Dendritic cell treated with granulocyte-macrophage colony-stimulating factor and Interleukin-4, amounts not matched to agents 40 ng/mL and 50 ng/mL, for 4 days (primary cell): ENCODE results near the gene SKI.

Source experiments
- H3K27ac Mint-ChIP-seq: one replicate; pipeline ENCODE4 v1.8.0; 2022; ENCODE audit warnings: mild to moderate bottlenecking, mixed read lengths
- H3K27me3 Mint-ChIP-seq: one replicate; pipeline ENCODE4 v1.8.0; 2022; ENCODE audit warnings: mild to moderate bottlenecking, mixed read lengths
- H3K36me3 Mint-ChIP-seq: one replicate; pipeline ENCODE4 v1.8.0; 2022; ENCODE audit warnings: low read depth, mixed read lengths
- H3K4me1 Mint-ChIP-seq: one replicate; pipeline ENCODE4 v1.8.0; 2022; ENCODE audit warnings: low read depth, mixed read lengths
- H3K4me3 Mint-ChIP-seq: one replicate; pipeline ENCODE4 v1.8.0; 2022; ENCODE audit warnings: mild to moderate bottlenecking, moderate library complexity, mixed read lengths
- H3K9me3 Mint-ChIP-seq: one replicate; pipeline ENCODE4 v1.8.0; 2022; ENCODE audit warnings: mixed read lengths
- intact Hi-C: fragments of 100-400 bp; cut with micrococcal nuclease; formaldehyde crosslinking; loops from one replicate; pipeline ENCODE4 v1.15.0; 2022

SKI gene

DNA sequence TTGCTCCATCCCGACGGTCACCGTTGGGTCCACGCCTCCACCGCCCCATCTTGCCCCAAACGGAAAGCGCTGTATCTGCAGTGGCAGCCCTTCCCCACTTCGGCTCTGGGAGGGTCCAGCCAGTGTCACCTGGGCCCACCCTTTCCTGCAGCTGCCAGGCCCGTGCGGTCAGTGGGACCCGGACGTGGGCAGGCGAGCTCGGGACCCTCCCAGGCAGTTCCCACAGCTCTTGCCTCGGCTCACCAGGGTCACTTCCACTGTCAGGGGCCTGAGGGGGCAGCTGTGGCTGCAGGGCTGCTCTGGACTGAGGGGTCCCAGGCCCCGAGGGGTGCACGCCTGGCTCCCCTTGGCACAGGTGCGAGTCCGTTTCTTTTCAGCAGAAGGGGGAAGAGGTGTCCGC is 80.7 kb downstream of the SKI start:
- H3K9me3 Mint-ChIP-seq: no peaks in the 10 kb centered on the region
- no peak overlapping the region for H3K4me3 Mint-ChIP-seq
- H3K27ac Mint-ChIP-seq: no peak overlapping the region
- intact Hi-C loops: no loop called here
- peaks cover 59% of the 10 kb centered on the region for H3K4me1 Mint-ChIP-seq
- no peaks in the 10 kb centered on the region for H3K27me3 Mint-ChIP-seq
- peaks cover 72% of the 10 kb centered on the region for H3K36me3 Mint-ChIP-seq

DNA sequence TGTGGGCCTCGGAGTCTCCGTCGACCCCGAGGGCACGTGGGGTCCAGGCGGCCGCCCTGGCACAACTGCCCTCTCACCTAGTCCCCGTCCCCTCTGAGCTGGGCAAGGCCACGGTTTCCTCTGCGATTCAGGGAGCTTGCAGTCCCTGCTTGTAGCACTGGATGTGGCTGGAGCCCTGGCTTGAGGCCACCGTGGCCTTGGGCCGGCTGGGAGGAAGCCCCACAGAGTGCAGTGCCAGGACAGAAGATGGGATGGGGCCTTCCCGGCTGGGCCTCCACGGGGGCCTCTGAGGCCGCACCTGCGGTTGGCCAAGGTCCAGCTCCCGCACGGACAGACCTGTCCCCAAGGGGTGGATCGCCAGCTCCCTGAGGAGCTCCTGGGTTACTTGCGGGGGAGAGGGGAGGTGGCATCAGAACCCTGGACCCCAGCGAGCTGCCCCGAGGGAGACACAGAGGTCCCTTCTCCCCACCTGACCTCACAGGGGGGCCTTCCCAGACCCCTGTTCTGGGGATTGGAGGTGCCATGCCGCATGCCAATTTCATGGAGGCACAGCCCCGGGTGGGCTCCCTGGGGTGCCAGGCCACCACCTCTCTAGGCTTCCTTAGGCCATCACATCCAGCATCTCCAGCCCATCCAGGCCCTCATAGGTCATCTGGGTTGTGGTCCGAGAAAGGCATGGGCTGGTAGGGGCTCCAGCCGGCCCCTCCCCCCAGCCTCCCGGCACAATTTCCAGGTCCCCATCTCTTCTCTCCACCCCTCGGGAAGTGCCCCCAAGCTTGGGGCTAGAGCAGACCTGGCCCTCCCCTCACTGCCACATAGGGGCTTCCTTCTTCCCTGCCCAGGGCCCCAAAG is 82.4 kb downstream of the SKI start:
- Mint-ChIP-seq H3K9me3 (no peaks in the 10 kb centered on the region), H3K4me1 (peaks cover 49% of the 10 kb centered on the region), H3K4me3 (no peak overlapping the region), H3K36me3 (peaks cover 55% of the 10 kb centered on the region), H3K27me3 (no peaks in the 10 kb centered on the region), H3K27ac (peak overlapping the region; percentile 90)
- intact Hi-C loops: loop anchor here (5.0 kb wide), 1 partner anchor 78 kb away; no protein-coding TSS in a partner anchor

GRCh38 chr1:2311184-2312032 is 83.3 kb downstream of the SKI start:
- Mint-ChIP-seq H3K27ac (peak overlapping the region; percentile 90), H3K27me3 (no peaks in the 10 kb centered on the region), H3K36me3 (peaks cover 46% of the 10 kb centered on the region), H3K4me3 (no peak overlapping the region), H3K4me1 (peaks cover 52% of the 10 kb centered on the region), H3K9me3 (no peaks in the 10 kb centered on the region)
- intact Hi-C loops: loop anchor here (5.0 kb wide), 1 partner anchor 79 kb away; no protein-coding TSS in a partner anchor

DNA sequence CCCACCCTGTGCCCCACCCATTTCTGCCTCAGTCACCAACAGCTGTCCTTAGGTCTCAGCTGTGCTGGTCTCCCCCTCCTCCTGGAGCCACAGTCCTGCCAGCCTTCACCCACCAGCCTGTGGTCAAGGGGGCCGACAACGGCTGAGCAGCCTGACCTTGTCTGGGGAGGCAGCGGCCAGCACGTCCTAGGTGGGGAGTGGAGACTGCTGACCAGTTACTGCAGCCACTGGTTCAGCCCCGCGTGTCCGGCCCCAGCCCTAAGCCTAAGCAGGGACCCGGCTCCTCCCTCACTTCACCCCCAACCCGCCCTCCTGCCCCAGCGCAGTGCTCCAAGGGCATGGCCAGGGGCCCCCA is 84.0 kb downstream of the SKI start:
- Mint-ChIP-seq H3K27ac (peak overlapping the region; percentile 90), H3K9me3 (no peaks in the 10 kb centered on the region), H3K4me3 (no peak overlapping the region), H3K36me3 (peaks cover 39% of the 10 kb centered on the region), H3K4me1 (peaks cover 60% of the 10 kb centered on the region), H3K27me3 (peaks cover 1% of the 10 kb centered on the region)
- intact Hi-C loops: loop anchor here (5.0 kb wide), 1 partner anchor 80 kb away; no protein-coding TSS in a partner anchor

DNA sequence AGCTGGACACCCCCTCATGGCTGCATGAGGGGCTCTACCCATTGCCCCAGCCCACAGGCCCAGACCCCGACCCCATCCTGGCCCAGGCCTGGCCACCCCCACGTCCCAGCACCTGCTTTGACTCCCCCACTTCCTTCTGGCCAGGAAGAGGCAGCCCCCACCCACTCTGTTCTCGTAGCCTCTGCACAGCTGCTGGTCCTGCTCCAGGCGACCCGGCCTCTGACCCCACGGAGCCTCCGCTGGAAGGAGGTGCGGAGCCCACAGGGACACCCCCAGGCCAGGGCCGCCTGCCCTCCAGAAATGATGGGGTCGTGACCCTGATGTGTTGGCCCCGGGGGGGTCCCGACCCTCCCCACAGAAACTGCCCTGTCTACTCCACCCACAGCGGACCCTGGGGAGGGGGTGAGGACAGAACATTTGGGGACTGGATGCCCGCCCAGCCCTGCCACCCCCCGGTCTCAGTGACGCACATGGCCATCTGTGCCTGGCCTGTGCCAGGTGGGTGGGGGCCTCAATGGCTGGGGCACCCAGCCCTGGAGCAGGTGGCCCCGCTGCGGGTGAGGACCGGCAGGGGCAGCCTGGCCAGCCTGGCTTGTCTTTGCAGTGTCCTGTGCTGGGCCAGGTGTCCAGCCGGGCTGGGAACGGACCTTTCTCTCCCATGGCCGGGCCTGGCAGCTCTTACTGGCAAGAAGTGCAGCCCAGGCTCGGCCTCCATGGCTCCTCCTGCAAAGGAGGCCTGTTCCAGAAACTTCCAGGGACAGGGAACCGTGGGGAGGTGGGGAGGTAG is 84.6 kb downstream of the SKI start:
- intact Hi-C loops: loop anchor here (5.0 kb wide), 1 partner anchor 80 kb away; no protein-coding TSS in a partner anchor
- H3K4me1 Mint-ChIP-seq: peaks cover 61% of the 10 kb centered on the region
- peak overlapping the region; percentile 90 for H3K27ac Mint-ChIP-seq
- H3K36me3 Mint-ChIP-seq: peaks cover 33% of the 10 kb centered on the region
- H3K27me3 Mint-ChIP-seq: peaks cover 1% of the 10 kb centered on the region
- H3K9me3 Mint-ChIP-seq: no peaks in the 10 kb centered on the region
- peak overlapping the region; percentile 6 for H3K4me3 Mint-ChIP-seq

DNA sequence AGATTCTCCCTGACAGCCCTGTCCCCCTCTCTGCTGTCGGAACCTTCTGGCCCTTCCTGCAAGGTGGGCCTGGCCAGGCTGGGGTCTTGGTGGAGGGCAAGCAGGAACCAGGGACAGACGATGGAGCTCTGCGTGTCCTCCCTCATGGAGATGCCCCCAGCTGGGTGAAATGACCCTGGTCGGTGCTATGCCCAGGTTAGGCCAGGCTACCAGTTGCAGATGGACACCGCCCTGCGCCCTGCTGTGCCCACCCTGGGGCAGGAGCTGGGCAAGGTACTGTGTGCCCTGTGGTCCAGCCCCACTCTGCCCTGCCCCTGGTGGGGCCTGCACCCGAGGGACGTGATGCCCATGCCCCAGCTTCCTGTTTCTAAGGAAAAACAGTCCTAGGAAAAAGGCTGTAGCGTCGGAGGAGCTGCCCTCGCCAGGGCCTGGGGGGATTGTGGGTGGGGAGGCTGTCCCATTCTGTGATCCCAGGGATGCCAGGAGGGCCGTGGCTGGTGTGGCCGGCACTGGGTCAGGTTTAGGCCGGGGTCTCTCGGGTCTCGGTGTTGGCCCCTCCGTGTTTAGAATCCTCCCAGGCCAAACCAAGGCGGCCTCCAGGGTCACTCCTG is 85.6 kb downstream of the SKI start:
- peaks cover 57% of the 10 kb centered on the region for H3K4me1 Mint-ChIP-seq
- H3K27me3 Mint-ChIP-seq: peaks cover 7% of the 10 kb centered on the region
- no peaks in the 10 kb centered on the region for H3K9me3 Mint-ChIP-seq
- peak overlapping the region; percentile 55 for H3K4me3 Mint-ChIP-seq
- intact Hi-C loops: loop anchor here (2.0 to 5.0 kb wide), 3 partner anchors 13 to 81 kb away; no protein-coding TSS in a partner anchor
- H3K27ac Mint-ChIP-seq: peak overlapping the region; percentile 90
- H3K36me3 Mint-ChIP-seq: peaks cover 23% of the 10 kb centered on the region

DNA sequence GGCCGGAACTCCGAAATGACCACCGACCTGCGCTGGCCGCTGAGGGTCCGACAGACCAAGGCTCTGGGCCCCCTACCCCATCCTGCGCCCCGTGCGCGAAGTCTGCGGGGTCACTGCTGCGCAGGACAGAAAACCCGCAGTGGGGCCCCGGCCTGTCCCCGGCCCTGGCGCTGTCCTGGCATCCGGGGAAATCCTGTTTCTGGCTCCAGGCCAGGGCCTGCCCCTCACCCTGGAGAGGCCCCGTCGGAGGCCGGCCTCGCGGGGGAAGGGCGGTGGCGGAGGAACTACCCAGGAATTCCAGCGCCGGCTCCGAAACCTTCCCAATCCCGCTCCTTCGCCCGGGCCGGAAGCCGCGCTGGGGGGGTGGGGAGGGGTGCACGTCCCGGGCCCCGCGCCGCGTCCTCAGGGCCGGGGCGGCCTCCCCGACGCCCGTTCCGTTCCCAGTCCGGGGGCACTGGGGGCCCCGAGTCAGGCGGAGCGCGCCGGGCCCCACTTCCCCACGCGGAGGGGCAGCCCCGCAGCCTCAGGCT is 86.2 kb downstream of the SKI start:
- Mint-ChIP-seq H3K27ac (peak overlapping the region; percentile 90), H3K27me3 (peaks cover 11% of the 10 kb centered on the region), H3K4me3 (peak overlapping the region; percentile 55), H3K36me3 (peaks cover 17% of the 10 kb centered on the region), H3K4me1 (peaks cover 55% of the 10 kb centered on the region), H3K9me3 (no peaks in the 10 kb centered on the region)
- intact Hi-C loops: loop anchor here (2.0 to 5.0 kb wide), 3 partner anchors 14 to 82 kb away; no protein-coding TSS in a partner anchor

DNA sequence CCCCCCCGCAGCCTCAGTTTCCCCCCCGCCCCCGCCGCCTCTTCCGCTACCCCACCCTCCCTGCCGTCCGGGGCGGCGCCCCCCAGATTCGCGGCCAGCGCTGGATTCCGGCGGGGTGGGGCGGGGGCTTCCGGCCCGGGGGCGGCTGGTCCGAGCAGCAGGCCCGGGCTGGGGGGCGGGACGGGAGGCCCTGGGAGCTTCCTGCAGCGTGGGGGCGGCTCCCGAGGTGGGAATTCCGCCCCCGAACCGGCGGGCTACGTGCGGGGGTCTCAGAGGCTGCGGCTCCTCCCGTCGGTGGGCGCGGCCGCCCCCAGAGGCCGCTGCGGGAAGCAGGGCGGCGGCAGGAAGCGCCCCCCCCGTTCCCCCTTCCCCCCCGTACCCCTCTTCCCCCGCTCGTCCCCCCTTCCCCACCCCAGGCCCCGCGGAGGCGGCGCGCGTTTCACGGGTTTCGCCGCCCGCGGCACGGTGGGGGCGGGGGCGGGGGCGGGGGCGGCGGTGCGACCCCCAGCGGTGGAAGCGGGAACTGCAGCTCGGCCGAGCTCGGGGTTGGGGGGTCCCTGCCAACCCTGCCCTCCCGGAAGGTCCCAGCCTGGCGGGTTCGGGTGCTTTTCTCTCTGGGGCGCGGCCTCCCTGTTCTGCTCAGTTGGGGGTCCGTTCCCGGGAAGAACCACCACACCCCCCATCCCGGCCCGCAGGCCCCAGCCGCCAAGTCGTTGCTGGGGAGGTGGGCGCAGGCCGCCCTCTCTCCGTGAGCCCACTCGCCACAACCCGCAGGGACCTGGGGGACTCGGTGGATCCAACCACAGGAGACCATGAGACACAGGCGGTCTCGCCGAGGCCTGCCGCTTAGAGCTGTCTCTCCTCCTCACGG is 86.9 kb downstream of the SKI start:
- Mint-ChIP-seq H3K4me3 (peak overlapping the region; percentile 64), H3K4me1 (peaks cover 55% of the 10 kb centered on the region), H3K27ac (peak overlapping the region; percentile 87), H3K27me3 (peaks cover 16% of the 10 kb centered on the region), H3K36me3 (peaks cover 13% of the 10 kb centered on the region), H3K9me3 (no peaks in the 10 kb centered on the region)
- intact Hi-C loops: loop anchor here (2.0 to 5.0 kb wide), 3 partner anchors 14 to 83 kb away; no protein-coding TSS in a partner anchor

GRCh38 chr1:2315674-2316450 is 87.7 kb downstream of the SKI start:
- Mint-ChIP-seq H3K27me3 (peaks cover 22% of the 10 kb centered on the region), H3K9me3 (no peaks in the 10 kb centered on the region), H3K27ac (peak overlapping the region; percentile 87), H3K4me1 (peaks cover 54% of the 10 kb centered on the region), H3K36me3 (peaks cover 5% of the 10 kb centered on the region), H3K4me3 (peak overlapping the region; percentile 64)
- intact Hi-C loops: loop anchor here (2.0 kb wide), 2 partner anchors 15 to 59 kb away; no protein-coding TSS in a partner anchor

- Mint-ChIP-seq H3K4me3 (no peak overlapping the region), H3K27ac (peak overlapping the region; percentile 87), H3K27me3 (peaks cover 29% of the 10 kb centered on the region), H3K36me3 (no peaks in the 10 kb centered on the region), H3K4me1 (peaks cover 48% of the 10 kb centered on the region), H3K9me3 (no peaks in the 10 kb centered on the region)
- intact Hi-C loops: no loop called here
These were observed 88.4 kb downstream of the SKI start for GRCh38 chr1:2316451-2316961.

DNA sequence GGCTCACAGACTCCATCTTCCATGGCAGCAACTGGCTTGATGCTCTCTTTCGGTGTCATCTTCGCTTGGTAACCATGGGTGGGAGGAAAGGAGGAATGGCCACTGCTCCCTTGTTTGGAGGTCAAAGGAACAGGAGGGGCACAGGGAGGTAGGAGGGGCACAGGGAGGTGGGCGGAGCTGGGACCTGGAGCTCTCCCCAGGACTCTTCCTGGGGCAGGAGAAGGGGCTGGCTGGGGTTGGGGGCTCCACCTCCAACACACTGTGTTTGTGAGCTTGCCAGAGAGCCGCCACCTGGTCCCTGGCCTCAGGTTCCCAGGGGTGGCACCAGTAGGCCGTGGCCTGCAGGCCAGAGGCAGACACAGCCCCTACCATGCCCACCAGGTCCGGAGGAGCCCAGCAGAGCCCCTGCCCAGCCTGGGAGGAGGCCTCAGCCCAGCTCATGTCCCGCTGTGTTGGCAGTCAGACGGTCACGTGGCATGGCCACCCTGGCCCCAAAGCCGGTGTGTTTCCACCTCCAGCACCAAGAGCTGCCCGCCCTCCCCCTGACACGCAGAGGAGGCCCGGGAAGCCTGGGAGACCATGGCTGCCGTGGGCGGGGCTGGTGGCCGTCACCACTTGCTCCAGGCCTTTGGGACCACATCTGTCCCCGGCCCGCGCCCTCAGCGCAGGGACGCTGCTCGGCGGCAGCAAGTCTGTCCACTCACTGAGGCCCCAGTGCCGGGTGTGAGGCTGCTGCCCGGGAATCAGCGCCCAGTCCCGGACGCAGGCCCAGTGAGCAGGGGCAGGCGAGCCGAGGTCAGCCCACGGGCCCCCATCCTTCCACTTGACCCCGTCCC is 89.3 kb downstream of the SKI start:
- Mint-ChIP-seq H3K36me3 (no peaks in the 10 kb centered on the region), H3K27me3 (peaks cover 38% of the 10 kb centered on the region), H3K4me1 (peaks cover 38% of the 10 kb centered on the region), H3K27ac (peak overlapping the region; percentile 87), H3K4me3 (no peak overlapping the region), H3K9me3 (no peaks in the 10 kb centered on the region)
- intact Hi-C loops: no loop called here
